ENCODE measurements around the gene GDA.

DNA sequence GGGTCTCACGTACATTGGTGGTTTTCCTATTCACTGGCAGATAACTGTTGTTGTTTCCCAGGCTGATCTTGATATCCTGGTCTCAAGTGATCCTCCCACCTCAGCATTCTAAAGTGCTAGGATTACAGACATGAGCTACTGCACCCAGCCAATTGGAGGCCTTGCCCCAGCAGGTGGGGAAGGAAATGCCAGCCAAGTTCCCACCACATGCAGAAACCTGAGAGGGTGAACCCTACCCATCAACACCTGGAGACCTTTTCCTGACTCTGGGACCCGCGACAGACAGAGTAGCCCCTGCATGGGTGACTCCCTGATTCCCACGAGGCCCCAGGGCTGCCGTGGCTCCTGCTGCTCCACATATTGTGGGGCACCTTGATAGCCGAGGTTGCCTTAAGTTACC, 107.7 kb downstream of the GDA start:
- TF ChIP-seq MAFK (IDR thresholded peaks at IDR 0.05; ENCODE audit: low read depth, low read length) (no peak), POLR2A (IDR thresholded peaks at IDR 0.05; ENCODE audit: low read depth, low read length) (no peak), CEBPB (IDR thresholded peaks at IDR 0.05; ENCODE audit: low read depth, low read length) (no peak)
